ENCODE results near the gene ARL6IP4.

Gene ARL6IP4

GRCh38 chr12:122974274-122974891 is 6.1 kb upstream of the ARL6IP4 start (continued):
- TF ChIP-seq ZNF549 (tag by site-specific recombination; IDR thresholded peaks at IDR 0.05) (no peak), ZNF24 (tag by site-specific recombination; IDR thresholded peaks at IDR 0.05) (no peak), ZNF157 (tag by site-specific recombination; IDR thresholded peaks at IDR 0.05) (no peak), SCRT1 (tag by site-specific recombination; IDR thresholded peaks at IDR 0.05; ENCODE audit: borderline replicate concordance) (no peak), ZNF10 (tag by site-specific recombination; IDR thresholded peaks at IDR 0.05) (no peak), ZNF514 (tag by site-specific recombination; IDR thresholded peaks at IDR 0.05) (no peak), FEZF1 (tag by site-specific recombination; IDR thresholded peaks at IDR 0.05) (no peak), KLF7 (tag by site-specific recombination; IDR thresholded peaks at IDR 0.05; ENCODE audit: borderline replicate concordance) (peak; percentile 28; the same call in 1 of the 2 replicates), TCF7L2 (IDR thresholded peaks at IDR 0.05; ENCODE audit: borderline replicate concordance, low read depth, low read length) (no peak), ZNF2 (tag by site-specific recombination; IDR thresholded peaks at IDR 0.05) (no peak), PBX3 (CRISPR knock-in tag; IDR thresholded peaks at IDR 0.05) (0 out of 2 replicates have a peak, but pooled peaks have one; percentile 13), ZNF658 (tag by site-specific recombination; IDR thresholded peaks at IDR 0.05) (no peak), ZFP37 (tag by site-specific recombination; IDR thresholded peaks at IDR 0.05) (no peak; the same call in 1 of the 2 replicates), CTCF (tag by site-specific recombination; IDR thresholded peaks at IDR 0.05) (no peak), ZNF639 (tag by site-specific recombination; IDR thresholded peaks at IDR 0.05) (peak; percentile 73), ZNF513 (tag by site-specific recombination; IDR thresholded peaks at IDR 0.05) (no peak), ZBTB11 (tag by site-specific recombination; conservative IDR thresholded peaks at IDR 0.05; ENCODE audit: low read depth) (peak; percentile 99), ZNF623 (tag by site-specific recombination; IDR thresholded peaks at IDR 0.05) (no peak), HIC1 (tag by site-specific recombination; IDR thresholded peaks at IDR 0.05) (no peak), REPIN1 (tag by site-specific recombination; IDR thresholded peaks at IDR 0.05; ENCODE audit: low read depth) (no peak), ZNF146 (tag by site-specific recombination; IDR thresholded peaks at IDR 0.05) (no peak), BCL11B (tag by site-specific recombination; IDR thresholded peaks at IDR 0.05; ENCODE audit: low read depth) (no peak), ZNF341 (tag by site-specific recombination; IDR thresholded peaks at IDR 0.05; ENCODE audit: low read depth) (no peak), ZBTB1 (tag by site-specific recombination; IDR thresholded peaks at IDR 0.05) (peak; percentile 84; the same call in 1 of the 2 replicates), ZNF138 (tag by site-specific recombination; IDR thresholded peaks at IDR 0.05; ENCODE audit: borderline replicate concordance) (no peak), ZNF155 (tag by site-specific recombination; IDR thresholded peaks at IDR 0.05) (no peak), GLI4 (tag by site-specific recombination; IDR thresholded peaks at IDR 0.05) (no peak), SP2 (tag by site-specific recombination; IDR thresholded peaks at IDR 0.05) (peak; percentile 86), ZNF23 (tag by site-specific recombination; IDR thresholded peaks at IDR 0.05; ENCODE audit: borderline replicate concordance) (no peak)
